HG03175 (cell line): Measurements from ENCODE around the gene LRMDA.

ENCODE experiments used
- ATAC-seq: cut with Tn5 transposase; IDR thresholded peaks from one replicate; pipeline ENCODE4 v1.9.1; 2021; ENCODE audit warnings: mild to moderate bottlenecking, moderate library complexity; ENCODE audit not compliant: unreplicated experiment

The LRMDA gene

DNA sequence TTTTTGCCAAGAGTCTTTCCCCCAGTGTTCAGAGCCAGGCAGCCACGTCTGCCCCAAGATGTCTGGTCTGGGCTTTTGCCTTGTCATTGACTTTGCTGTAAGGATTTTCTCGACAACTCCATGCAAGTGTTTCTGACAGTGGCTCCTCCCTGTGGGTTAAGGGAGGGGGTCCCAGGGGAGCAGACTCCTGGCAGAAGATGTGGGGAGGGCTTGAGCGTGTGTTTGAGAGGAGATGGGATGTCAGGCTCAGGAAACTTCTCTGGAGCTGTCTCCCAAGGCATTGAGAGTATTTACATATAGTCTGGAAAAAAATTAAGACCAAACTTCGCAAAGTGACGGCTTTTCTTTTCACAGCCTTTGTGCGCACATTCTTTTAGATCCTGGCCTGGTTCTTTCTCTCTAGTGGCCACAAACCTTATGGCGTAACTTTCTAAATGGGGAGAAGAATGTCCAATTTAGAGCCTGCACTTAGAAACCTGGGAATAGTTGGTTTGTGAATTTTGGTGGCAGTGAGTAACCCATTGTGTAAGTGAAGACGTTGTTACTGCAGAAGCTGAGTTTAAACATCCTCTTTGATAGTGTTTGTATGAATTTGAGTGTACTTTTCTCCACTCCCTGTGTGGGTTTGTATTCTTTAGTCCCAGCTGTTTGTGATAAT lies 201.5 kb downstream of the LRMDA start:
- no peak for ATAC-seq

DNA sequence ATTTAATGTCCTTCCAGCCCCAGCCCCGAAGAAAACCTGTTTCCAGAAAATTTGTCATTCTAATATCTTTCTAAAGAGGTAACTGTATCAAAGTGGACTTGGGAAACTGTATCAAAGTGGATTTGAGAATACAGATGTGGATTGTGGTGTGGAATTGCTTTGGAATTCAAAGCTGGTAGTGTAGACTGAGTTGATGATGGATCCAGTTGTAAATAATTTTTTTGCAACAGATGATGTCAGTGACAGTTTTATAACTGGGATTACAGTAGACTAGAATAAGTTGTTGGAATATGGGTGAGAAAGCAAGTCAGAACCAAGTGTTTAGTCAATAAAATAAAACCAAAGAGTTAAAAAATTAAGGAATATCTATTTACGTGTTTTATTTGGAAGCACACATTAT lies 202.1 kb downstream of the LRMDA start:
- no peak for ATAC-seq

DNA sequence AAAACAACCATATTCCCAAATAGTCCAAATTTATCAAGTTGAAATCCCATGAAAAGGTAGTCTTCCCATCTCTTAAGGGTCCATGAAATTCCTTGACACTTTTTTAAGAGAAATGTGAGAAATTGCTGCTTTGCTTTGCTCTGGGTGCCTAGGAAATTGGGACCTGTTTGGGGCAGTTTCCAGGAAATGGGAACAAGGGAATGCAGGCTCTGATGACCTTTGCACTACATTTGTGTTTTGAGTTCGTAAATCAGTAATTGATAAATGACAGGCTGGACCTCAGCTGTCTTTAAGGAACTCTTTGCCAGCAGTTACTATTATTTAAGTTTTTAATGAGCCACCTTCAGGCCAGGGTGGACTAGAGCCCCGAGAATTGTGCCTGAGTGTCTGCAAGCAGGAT lies 203.5 kb downstream of the LRMDA start:
- no peak for ATAC-seq

DNA sequence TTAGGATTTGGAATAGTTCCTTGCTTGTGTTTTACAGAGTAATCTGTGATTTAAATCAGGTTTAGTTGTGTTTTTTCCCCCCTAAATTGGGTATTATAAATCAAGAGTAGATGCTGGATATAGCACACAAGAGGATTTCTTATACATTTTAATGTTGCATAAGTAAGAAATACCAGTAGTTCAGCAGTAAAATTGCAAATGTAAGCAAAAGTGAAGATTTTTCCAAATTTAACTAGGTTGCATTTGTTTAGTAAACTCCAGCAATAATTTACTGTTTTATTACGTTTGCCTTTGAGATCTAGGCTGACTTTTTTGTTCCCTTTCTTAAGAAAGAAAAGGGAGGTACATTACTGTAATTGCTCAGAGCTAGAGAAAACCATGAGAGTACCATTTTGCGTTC lies 207.3 kb downstream of the LRMDA start:
- no peak for ATAC-seq

DNA sequence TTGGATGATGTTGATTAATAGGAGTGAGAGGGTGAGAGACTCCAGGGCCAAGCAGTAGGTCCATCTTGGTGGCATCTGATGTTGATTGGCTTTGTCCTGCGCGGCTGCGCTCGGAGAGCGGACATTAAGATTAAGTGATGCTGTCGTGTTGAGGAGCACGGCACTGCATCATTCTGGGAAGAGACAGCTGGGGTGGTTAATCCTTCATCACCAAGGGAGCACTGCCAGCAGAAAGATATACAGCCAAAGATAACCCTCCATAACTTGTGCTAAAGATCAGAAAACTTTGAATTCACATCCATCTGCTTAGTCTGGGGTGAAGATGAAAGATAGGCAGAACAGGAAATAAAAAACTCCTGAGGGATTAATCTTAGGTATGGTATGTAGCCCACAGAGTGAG lies 208.3 kb downstream of the LRMDA start:
- no peak for ATAC-seq

DNA sequence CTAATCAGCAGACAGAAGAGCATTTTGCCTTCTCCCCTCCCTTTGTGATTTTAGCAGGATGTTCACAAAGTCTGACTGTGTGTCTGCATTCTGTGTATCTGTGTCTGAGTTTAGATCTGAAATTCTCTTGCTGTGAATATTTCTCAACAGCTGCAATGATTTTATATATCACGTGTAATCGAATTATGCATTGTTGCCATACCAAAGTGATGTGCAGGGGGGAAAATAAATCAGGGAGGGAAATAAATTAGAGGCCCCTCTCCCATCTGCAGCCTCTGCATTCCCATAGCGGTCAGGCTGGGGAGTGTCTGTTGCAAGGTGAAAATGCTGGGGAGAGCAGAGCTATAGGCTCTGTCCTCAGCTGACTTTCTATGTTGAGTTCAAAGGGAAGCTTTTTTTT lies 209.0 kb downstream of the LRMDA start:
- ATAC-seq, result no peak

DNA sequence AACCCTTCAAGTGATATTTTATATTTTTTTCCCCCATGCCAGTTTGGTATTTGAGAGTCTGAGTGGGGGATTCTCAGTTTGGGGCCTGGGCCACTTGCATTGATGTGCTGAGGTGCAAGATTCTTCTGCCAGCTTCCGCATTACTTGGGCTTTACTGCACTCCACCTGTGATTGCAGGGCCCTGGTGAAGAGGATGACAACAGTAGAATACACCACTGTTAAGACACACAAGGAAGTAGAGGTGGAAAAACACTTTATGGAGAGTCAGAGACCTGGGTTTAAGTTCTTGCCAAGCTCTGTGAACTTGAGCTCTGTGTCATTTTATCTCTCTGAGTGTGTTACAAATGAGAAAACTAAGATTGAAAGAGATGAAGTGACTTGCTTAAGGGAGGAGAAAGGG lies 209.4 kb downstream of the LRMDA start:
- ATAC-seq, result no peak

DNA sequence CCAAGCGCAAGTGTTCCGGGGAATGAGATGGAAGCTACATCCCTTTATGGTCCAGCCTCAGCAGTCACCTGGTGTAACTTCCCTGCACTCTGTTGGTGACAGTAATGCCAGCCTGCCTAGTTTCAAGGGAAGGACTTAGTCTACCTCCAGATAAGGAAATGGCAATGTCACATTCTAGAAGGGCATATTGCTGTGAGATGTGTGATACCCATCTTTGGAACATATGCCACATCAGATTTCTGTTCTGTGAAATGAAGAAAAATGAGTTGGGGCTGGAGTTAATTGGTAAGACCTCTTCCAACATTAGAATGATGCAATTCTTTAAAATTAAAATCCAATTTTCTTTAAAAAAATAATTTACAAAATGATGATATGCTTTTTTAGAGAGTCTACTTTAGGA lies 212.0 kb downstream of the LRMDA start:
- no peak for ATAC-seq

DNA sequence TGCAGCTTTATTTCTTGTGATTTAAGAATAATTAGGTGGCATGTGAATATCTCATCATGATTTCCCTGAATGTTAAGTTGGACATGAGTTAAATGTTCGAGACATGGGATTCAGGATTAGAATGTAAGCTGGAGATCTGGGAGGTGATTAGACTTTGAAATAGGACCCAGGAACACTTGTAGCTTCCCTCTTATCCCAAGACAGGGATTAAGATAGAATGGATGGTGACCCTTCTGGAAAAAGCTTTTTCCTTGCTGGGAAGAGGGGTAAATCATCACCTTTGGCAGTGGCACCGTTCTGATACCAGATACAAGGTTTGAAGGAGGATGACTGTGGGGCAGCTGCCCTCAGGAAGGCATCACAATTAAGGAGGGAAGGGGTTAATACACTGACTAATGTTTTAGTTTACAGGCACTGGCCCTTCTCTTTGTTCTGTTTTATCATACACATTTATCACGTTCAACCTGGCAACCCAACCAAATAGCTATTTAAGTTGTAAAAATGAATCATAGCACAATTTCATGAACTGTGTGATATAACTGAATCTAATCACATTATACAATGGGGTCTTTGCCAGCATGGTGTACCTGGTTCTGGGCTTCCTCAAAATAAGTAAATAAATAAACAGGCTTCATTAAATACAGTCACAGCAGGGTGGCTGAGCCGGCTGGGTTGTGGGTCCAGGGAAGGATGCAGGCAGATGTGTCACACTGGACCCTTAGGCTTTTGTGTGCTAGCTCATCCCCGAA lies 212.7 kb downstream of the LRMDA start:
- no peak for ATAC-seq

DNA sequence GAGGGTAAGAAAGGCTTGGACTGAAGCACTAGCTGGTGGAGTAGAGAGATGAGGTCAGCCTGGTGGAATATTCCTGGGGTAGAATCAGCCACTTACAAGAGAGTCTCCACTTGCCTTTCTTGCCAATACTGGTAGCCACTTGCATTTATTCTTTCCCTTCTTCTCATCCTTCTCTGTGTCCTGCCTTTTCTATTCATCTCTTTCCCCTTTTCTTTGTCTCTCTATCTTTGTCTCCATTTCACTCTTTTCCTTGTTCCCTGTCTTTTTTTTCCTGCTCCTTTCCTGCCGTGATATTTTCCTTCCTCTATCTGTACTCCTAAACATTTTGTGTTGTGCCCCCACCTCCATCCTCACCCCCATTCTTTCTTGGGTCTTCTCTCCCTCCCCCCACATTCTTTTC lies 214.3 kb downstream of the LRMDA start:
- ATAC-seq, result no peak

DNA sequence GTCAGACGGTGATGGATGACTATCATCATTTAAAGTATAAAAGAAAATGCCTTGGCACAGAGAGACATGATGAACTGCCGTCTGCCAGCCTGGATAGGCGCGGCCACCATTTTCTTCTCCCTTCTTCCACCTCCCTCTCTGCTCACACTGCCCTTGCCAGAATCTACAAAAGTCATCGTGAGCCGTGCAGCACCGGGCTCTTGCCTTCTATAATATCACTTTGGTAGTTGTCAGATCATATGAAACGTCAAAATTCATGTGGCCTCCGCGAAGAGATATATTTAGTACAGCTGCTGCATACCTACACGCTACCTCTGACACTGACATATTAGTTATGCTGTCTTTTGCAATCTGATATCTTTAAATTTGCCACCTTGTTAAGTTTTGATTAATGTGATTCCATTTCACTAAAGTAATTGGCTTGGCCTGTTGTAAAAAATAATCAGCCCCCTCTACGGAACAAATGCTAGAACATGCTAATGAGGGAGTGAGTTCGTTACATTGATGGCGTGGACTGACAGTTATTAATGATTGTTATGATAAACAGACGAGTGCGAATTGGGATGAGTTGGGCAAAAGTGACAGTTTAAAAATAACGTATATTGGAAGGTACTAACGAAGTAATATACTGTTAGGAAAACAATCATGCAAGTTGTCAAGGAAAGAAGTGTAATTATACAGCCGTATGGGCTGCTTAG lies 214.9 kb downstream of the LRMDA start:
- ATAC-seq, result no peak

DNA sequence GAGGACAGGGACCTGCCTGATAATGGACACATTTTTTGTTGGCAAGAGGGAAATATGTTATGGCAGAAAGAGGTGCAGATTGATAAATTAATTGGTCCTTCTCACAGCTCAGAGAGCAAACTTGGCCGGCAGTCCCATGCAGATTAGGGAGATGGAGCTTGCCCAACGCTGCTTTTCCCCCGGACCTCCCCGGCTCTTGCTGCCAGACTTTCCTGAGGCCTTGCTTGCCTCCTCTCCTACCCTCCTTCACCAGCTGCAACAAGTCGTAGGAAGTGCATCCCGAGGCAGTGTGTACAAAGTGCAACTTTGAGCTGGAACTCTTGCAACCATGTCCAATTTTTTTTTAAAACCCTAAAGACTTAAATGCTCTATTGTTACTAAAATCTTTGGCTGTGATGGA lies 215.5 kb downstream of the LRMDA start:
- no peak for ATAC-seq

DNA sequence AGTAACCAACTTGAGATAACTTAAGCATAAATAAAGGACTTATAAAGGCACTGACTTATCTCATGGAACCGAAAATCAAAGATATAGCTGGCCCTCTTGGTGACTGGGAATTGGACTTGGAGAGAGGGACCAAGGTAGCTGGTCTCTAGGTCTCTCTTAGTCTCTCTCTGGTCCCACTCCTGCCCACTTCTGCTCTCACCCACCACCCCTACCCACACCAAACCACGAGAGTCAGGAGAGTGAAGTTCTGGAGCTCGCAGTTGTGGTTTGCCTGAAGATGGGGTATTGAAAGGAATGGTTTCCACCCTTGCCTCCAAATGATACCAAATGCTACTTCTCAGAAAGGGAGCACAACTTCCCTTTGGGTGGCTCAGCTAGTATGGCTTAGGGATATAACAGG lies 216.3 kb downstream of the LRMDA start:
- ATAC-seq, result no peak

DNA sequence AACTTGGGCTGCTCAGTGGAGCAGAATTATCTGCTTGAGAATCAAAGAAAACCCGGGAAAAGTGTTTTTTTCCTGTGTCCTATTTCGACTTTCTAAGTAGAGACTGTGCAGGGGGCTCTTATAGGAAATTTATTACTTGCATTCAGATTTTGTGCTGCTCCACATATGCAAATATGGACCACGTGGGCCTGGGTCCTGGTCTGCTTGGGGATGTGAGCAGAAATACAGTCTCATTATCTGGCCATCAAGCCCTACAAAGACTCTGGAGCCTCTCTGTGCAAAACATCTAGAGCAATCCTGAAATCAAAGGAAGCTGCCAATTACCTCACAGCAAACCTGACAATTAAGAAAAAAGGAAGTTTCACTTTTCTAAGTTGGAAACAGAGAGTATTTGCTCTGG lies 216.9 kb downstream of the LRMDA start:
- no peak for ATAC-seq

DNA sequence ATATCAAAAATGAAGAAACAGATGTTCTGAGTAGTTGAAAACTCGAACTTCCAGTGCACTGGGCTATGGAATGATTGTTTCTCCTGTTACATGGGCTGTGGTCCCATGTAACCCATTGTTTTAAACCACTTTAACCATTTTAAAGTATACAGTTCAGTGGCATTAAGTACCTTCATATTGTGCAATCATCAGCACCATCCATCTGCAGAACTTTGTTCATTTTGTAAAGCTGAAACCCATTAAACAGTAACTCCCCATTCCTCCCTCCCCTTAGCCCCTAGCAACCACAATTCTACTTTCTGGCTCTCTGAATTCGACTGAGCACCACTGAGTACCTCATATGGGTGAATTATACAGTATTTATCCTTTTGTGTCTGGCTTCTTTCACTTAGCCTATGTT lies 217.4 kb downstream of the LRMDA start:
- no peak for ATAC-seq

DNA sequence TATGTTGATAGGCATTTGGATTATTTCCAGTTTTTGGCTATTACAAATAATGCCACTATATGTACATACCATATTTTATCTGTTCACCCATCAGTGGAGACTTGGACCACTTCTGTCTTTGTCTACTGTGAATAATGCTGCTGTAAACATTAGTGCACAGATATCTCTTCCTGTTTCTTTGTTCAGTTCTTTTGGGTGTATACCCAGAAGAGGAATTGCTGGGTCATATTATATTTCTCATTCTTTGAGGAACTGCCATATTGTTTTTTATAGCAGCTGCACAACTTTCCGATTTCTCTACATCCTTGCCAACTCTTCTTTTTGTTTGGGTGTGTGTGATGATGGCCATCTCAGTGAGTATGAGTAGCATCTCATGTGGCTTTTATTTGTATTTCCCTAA lies 218.0 kb downstream of the LRMDA start:
- no peak for ATAC-seq

DNA sequence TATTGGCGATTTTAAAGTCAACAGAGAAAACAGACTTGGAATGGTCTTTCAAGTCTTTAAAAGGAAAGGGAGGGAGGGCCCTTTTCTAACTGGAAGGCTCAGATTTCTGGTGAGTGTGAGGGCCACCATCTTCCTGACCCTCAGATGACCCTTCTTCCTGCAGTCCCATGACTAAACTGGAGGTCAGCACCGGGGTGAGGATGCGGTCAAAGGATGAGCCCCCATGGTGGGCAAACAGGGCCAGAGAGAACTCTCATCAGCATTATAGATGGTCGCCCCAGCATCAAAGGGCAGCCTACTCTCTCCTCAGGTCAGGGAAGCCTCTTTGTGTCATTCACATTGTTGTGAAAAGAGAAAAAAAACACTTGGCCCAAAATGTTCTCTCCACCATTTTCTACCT lies 219.2 kb downstream of the LRMDA start:
- no peak for ATAC-seq

DNA sequence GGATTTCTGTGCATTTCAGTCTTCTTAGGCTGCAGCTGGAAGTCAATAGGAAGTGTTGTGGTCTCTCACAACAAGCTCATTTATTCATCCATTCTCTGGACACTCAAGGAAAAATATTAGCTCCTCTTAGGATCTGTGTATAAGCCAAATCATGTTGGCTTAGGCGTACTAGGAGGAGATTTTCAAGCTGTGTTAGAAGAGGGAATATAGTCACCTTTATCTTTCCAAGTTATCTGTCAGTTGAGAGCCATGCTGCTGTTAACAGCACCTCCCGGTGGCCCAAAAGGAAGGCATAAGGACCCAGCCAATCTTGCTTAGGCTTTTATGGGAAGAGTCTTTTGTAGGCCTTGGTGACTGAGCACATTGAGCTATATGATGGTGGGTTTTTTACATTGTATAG lies 220.0 kb downstream of the LRMDA start:
- no peak for ATAC-seq

DNA sequence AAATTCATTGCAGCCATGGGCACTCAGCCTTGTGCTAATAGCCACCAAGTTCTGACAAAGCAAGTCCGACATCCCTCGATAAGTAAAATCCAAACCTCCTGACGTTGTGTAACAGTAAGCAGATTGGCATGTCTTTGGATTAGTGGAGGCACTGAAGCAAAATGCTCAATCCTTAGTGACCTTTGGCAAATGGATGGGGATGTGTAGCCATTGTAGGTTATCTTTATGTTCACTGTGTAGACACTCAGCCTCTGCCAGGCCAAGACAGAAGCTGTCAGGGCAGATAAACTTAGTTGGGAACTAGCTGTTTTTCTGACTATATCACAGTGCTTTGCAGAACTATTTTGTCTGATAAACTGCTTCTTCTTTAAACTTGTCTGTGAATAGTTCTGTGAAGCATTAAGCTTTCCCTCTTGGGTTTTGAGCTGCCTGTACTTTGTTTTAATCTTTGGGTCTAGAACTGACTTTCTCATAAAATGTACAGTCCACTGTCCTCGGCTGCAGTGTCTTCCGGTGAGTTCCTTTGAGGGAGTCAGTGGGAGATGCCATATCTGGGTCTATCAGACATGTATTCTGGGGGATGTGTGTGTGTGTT lies 220.8 kb downstream of the LRMDA start:
- no peak for ATAC-seq

DNA sequence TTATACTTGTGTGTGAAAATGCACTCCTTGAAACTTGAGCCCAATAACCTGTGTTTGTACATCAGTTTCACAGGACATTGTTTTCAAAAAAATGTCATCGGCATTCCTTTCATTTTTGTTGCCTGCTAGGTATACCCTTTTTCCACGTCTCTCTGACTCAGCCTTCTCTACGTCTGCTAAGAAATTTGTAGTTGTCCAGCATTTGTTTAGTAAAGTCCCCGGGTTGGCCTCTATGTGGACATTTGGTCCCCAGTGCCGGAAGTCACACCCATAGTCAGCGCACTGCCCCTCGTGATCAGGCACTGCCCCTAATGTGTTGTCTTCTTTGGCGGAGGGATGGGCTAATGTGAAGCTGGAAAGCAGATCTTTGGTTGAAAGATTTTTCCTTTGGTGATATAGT lies 222.3 kb downstream of the LRMDA start:
- no peak for ATAC-seq

DNA sequence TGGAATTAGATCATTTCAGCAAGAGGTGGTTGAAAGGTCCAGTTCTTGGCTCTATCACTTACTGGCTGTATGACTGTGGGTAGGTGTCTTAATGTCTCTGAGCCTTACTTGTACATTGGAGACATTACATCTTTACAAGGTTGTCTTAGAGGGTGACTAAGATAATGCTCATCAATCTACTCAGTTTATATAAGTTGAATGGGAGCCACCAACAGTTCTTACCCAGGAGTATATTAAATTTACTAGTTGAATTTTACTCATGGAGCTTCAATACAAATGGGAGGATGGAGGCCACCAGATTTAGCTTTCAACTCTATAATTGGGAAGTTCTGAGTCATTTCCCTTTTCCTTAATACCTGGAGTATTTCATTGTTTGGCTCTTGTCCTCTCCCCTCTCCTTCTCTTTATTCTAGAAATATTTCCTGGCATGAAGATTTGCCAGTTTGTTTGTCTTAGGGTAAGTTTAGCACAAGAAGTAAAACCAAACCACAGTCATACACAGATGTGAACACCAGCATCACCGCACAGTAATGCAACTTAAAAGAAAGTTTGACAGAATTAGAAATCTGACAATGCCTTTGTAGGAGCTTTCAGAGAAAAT lies 222.8 kb downstream of the LRMDA start:
- no peak for ATAC-seq
